Measurements from ENCODE around the gene KLC1. TPM values are rescaled to one million over a fixed set of nuclear protein-coding genes. Genes with fewer than 3 reads are reported as not detected.
"Not testable (repeated sequence)": the region's sequence is repeated elsewhere in the genome, so short reads cannot be mapped to it uniquely, and the experiment has no call there.

KLC1 gene
- total RNA-seq, 2 donors from 2014 or later = 78.1 to 112 TPM

DNA sequence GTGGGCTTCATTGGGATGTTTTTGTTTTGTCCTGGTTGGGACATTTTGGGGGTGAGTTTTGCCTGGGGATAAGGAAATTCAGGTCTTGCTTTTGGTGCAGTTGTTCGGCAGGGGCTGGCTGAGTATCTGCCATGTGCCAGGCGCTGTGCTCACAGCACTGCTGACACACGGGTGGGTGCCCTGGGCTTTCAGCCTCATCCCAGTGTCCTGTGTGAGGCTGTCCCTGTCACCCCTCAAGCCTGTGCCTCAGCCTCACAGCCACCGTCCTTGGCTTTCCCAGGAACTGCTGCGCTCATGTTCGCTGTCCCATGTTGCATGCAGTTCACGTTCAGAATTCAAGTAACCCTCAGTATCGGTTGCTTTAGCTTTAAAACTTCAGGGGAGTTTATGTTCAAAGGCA is 61.3 kb downstream of the KLC1 start:
- H3K9ac ChIP-seq (ENCODE audit: low read depth in 2 of 2, low read length in 2 of 2) = no peak overlapping the region
- H3K27me3 ChIP-seq = no peaks in the 10 kb centered on the region
- intact Hi-C loops (cut with DNase I) = no loop called here
- DNase-seq = no peak
- H3K9me3 ChIP-seq = no peaks in the 10 kb centered on the region
- TF ChIP-seq, protein P1, sequence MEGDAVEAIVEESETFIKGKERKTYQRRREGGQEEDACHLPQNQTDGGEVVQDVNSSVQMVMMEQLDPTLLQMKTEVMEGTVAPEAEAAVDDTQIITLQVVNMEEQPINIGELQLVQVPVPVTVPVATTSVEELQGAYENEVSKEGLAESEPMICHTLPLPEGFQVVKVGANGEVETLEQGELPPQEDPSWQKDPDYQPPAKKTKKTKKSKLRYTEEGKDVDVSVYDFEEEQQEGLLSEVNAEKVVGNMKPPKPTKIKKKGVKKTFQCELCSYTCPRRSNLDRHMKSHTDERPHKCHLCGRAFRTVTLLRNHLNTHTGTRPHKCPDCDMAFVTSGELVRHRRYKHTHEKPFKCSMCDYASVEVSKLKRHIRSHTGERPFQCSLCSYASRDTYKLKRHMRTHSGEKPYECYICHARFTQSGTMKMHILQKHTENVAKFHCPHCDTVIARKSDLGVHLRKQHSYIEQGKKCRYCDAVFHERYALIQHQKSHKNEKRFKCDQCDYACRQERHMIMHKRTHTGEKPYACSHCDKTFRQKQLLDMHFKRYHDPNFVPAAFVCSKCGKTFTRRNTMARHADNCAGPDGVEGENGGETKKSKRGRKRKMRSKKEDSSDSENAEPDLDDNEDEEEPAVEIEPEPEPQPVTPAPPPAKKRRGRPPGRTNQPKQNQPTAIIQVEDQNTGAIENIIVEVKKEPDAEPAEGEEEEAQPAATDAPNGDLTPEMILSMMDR (IDR thresholded peaks at IDR 0.05) = no peak
- peaks cover 3% of the 10 kb centered on the region for H3K4me1 ChIP-seq
- H3K27ac ChIP-seq = no peak overlapping the region
- no peak overlapping the region for H3K4me3 ChIP-seq
- H3K36me3 ChIP-seq = peaks cover 6% of the 10 kb centered on the region

DNA sequence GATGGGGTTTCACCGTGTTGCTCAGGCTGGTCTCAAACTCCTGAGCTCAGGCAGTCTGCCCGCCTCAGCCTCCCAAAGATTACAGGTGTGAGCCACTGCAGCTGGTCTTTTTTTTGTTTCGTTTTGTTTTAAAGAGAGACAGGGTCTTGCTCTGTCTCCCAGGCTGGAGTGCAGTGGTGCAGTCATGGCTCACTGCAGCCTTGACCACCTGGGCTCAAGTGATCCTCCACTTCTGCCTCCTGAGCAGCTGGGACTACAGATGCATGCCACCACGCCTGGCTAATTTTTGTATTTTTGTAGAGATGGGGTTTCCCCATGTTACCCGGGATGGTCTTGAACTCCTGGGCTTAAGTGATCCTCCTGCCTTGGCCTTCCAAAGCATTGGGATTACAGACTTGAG is 62.6 kb downstream of the KLC1 start:
- DNase-seq; H3K27me3 ChIP-seq; intact Hi-C loops (cut with DNase I); H3K4me1 ChIP-seq; H3K27ac ChIP-seq; H3K9me3 ChIP-seq; H3K4me3 ChIP-seq; H3K36me3 ChIP-seq; H3K9ac ChIP-seq (ENCODE audit: low read depth in 2 of 2, low read length in 2 of 2): not testable (repeated sequence)

DNA sequence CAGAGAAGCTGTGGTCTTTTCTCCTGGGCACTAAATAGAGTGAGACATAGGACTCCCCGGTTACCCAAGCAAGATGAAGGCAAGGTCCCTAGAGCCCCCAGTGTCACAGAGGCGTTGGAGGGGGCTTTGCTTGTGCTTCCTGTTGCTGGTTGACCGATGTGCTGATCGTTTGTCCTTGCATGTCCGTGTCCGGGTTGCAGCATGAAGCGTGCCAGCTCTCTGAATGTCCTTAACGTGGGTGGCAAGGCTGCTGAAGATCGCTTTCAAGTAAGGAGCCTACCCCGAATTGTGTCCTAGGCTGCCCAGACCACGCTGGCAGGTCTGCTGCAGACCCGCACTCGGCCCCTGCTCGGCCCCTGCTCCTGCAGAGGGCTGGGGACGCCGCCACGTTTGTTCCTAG is 63.1 kb downstream of the KLC1 start:
- Histone ChIP-seq H3K4me3 (no peak overlapping the region), H3K27me3 (no peaks in the 10 kb centered on the region), H3K36me3 (peaks cover under 1% of the 10 kb centered on the region), H3K4me1 (peaks cover 4% of the 10 kb centered on the region), H3K9me3 (no peaks in the 10 kb centered on the region), H3K9ac (ENCODE audit: low read depth in 2 of 2, low read length in 2 of 2) (no peak overlapping the region), H3K27ac (no peak overlapping the region)
- no peak for DNase-seq
- intact Hi-C loops (cut with DNase I) = no loop called here
- TF ChIP-seq, protein P1 (IDR thresholded peaks at IDR 0.05) = no peak

DNA sequence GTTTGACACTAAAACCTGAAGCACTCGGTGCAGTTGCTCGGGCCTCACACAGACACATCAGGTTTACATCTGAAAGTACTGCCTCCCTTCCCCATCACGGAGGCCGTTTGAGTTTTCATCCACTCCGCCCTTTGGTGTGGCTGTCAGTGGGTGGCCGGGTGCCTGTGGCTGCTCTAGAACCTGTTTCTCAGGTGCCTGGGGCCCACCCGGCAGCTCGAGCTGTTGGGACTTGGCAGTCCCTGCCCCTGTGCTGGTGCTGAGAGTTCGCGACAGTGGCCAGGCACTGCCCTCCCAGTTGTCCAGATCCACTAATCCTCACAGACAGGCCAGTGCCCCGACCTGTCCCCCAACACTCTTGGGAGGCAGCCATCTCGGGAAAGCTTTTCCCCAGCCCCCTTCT is 63.9 kb downstream of the KLC1 start:
- H3K4me3 ChIP-seq = no peak overlapping the region
- DNase-seq = no peak
- peaks cover 11% of the 10 kb centered on the region for H3K4me1 ChIP-seq
- intact Hi-C loops (cut with DNase I) = no loop called here
- no peaks in the 10 kb centered on the region for H3K9me3 ChIP-seq
- peak overlapping the region; percentile 20 for H3K27ac ChIP-seq
- H3K36me3 ChIP-seq = no peaks in the 10 kb centered on the region
- no peaks in the 10 kb centered on the region for H3K27me3 ChIP-seq
- H3K9ac ChIP-seq (ENCODE audit: low read depth in 2 of 2, low read length in 2 of 2) = no peak overlapping the region
- TF ChIP-seq, protein P1 (IDR thresholded peaks at IDR 0.05) = no peak

DNA sequence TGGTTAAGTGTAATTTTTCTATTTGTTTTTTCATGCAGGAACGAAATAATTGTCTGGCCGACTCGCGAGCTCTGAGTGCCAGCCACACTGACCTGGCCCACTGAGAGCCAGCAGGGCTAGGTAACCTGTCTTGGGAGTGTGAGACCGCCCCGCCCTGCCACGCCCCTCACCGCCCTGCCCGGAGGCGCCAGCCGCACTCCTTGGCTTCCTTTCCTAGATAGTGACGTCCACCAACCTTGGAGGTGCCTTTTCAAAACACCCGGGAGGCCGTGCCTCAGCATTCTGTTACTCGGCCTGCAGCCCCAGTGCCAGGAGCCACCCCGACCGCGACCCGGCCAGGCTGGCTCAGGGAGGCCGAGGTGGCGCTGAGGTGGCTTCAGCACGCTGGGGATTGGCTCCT is 64.5 kb downstream of the KLC1 start:
- H3K27me3 ChIP-seq = no peaks in the 10 kb centered on the region
- H3K36me3 ChIP-seq = no peaks in the 10 kb centered on the region
- intact Hi-C loops (cut with DNase I) = no loop called here
- no peak overlapping the region for H3K4me3 ChIP-seq
- no peaks in the 10 kb centered on the region for H3K9me3 ChIP-seq
- peak overlapping the region in 1 of 2 donors; percentile 9 for H3K9ac ChIP-seq (ENCODE audit: low read depth in 2 of 2, low read length in 2 of 2)
- H3K4me1 ChIP-seq = peaks cover 13% of the 10 kb centered on the region
- TF ChIP-seq, protein P1 (IDR thresholded peaks at IDR 0.05) = no peak
- peak overlapping the region; percentile 20 for H3K27ac ChIP-seq
- peak; percentile 89 for DNase-seq

DNA sequence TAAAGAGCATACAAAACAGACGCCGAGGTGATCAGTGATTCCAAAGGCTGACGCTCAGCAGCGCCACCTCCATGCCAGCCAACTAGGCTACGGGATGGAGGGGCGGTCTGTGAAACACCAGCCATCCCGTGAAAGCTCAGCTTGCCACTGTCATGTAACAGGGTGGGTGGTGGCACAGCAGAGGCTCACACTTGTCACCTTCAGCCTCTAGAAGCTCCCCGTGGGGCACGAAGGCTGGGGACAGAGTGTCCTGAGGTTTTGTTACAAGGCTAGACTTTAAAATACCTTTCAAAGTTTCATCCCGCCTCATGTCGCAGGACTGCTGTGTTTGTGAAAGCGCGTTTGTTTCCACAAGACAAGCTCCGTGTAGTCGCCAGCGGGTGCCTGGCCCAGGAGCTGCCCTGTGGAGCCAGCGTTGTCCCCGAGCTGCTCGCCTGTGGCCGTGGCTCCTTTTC is 65.6 kb downstream of the KLC1 start:
- TF ChIP-seq, protein P1 (IDR thresholded peaks at IDR 0.05) = no peak
- Histone ChIP-seq H3K9me3 (no peaks in the 10 kb centered on the region), H3K4me3 (no peak overlapping the region), H3K27me3 (no peaks in the 10 kb centered on the region), H3K27ac (no peak overlapping the region), H3K4me1 (peaks cover 13% of the 10 kb centered on the region), H3K9ac (ENCODE audit: low read depth in 2 of 2, low read length in 2 of 2) (no peak overlapping the region), H3K36me3 (no peaks in the 10 kb centered on the region)
- intact Hi-C loops (cut with DNase I) = no loop called here
- no peak for DNase-seq

Measured in colonic mucosa (tissue), 4 donors.